Gastroesophageal sphincter (tissue), 3 donors: ENCODE results near the gene TADA2B.

Experiments
- CTCF ChIP-seq, 4 experiments: fragments of 200-600 bp in 2 of 4; fragments of 450-650 bp in 2 of 4; sonication (generic) in 1 of 4; IDR thresholded peaks; one replicate each; pipeline ENCODE4 v1.5.1; 2017 to 2019; ENCODE audit warnings: antibody characterized with exemption in 4 of 4, mild to moderate bottlenecking in 2 of 4, moderate library complexity in 2 of 4
- EP300 ChIP-seq: sonication (generic); formaldehyde crosslinking; IDR thresholded peaks from one replicate; pipeline ENCODE4 v1.6.1; 2017; ENCODE audit warnings: antibody characterized with exemption, mild to moderate bottlenecking

DNA sequence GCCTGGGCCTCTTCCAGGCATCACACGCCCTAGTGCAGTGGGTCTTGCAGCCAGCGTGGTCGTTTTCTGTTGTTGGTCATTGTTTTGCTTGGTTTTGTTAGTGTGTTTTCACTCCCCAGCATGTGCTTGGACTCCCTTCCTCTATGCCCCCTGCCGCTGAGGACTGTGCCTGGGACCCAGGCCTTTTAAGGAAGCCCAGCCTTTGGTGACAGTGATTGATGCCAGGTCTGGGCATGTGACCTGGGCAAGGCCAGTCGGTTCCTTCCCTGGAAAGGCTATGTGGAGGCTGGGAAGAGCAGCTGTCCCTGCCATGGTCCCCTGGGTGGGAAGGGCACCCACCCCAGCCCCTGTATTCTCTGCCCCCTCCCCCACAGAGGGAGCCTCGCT, 33.5 kb downstream of the TADA2B start:
- TF ChIP-seq EP300 (no peak), CTCF (IDR thresholded peaks at IDR 0.05) (no peak)
